Retinal pigment epithelial cell (primary cell): ENCODE measurements around the gene CTIF.

Source experiments
- DNase-seq: peaks from one replicate; pipeline ENCODE4 v3.0.0-alpha.2; 2010; ENCODE audit warnings: low read depth
- H3K4me3 ChIP-seq: 2 replicates; pipeline ENCODE4 v1.5.1; 2011; ENCODE audit warnings: mild to moderate bottlenecking, low read length, control low read depth, moderate library complexity
- TF ChIP-seq, protein P1 (sequence below): conservative IDR thresholded peaks from 2 replicates; pipeline ENCODE4 v1.5.1; 2011; ENCODE audit warnings: low read depth, low read length, control low read depth, inconsistent platforms

The CTIF gene

DNA sequence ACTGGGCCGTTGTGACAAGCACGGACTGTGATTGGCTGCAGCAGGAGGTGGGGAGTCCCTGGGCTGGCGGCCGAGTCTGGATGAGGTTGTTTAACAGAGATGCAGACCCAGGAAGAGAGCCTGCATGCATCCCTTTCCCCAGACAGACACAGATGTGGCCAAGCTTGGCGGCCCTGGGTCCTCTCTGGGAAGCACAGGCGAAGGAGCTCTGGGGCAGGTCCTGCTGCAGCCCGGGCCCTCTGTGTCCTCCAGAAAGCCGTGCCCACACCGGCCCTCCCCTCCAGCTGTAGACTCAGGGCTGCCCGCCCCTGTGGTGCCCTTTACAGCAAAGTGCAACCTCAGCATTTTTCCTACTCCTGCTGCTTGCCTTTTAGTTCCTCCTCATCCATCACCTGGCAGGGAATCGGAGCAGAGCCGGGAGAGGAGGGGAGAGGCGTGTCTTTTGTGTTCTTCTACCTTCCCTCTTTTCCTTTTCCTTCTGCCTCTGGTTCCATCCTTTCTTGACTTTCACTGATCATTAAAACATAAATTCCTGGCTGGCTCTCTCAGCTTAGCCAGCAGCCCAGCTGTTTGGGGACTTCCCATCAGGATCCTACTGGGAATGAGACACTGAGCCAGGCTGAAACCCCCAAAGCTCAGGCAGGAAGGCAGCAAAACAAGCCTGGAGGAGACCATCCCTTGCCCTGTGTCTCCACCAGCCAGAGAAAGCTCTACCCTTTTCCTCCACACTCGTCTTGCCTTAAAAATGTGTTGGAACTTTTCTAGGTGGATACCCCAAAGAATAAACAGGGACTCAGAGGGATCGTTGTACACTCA is 75.0 kb downstream of the CTIF start:
- TF ChIP-seq, protein P1, sequence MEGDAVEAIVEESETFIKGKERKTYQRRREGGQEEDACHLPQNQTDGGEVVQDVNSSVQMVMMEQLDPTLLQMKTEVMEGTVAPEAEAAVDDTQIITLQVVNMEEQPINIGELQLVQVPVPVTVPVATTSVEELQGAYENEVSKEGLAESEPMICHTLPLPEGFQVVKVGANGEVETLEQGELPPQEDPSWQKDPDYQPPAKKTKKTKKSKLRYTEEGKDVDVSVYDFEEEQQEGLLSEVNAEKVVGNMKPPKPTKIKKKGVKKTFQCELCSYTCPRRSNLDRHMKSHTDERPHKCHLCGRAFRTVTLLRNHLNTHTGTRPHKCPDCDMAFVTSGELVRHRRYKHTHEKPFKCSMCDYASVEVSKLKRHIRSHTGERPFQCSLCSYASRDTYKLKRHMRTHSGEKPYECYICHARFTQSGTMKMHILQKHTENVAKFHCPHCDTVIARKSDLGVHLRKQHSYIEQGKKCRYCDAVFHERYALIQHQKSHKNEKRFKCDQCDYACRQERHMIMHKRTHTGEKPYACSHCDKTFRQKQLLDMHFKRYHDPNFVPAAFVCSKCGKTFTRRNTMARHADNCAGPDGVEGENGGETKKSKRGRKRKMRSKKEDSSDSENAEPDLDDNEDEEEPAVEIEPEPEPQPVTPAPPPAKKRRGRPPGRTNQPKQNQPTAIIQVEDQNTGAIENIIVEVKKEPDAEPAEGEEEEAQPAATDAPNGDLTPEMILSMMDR = no peak
- no peak for DNase-seq
- H3K4me3 ChIP-seq = no peak overlapping the region

DNA sequence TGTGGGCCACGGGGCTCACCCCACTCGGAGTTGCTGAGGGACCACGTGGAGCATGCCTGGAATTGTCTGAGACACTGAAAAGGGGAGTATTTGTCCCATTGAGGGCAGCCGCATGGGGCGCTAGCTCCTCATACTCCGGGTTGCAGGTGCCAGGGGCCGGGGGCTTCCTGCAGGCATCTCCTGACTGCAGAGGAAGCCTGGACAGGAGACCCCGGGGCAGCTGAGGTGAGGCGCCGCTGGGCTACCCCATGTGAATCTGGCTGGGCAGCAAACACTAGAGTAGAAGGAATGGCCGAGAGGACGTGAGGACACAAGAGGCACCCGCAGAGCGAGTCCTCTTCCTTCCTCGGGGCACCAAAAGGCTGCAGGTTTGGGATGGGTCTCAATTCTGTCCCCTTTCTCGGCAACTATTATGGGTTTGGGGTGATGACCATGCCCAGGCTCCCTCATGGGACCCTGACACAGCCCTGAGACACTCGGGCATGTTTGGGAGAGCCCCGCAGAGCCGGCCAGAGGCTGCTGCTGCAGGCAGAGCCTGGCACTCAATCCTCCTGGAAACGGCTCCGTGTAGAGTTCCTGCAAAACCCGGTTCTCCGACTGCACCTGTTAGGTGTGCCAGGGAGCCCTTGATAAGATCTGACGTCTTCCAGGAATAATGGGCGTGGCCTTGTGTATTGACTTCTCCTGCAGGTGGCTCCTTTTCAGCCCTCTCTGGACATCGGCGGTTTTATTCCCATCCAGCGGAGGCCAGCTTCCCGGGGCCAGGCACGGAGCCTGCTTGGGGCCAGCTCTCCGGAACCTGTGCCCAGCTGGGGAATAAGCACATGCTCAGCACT is 77.0 kb downstream of the CTIF start:
- TF ChIP-seq, protein P1 = no peak
- no peak overlapping the region for H3K4me3 ChIP-seq
- DNase-seq = no peak

DNA sequence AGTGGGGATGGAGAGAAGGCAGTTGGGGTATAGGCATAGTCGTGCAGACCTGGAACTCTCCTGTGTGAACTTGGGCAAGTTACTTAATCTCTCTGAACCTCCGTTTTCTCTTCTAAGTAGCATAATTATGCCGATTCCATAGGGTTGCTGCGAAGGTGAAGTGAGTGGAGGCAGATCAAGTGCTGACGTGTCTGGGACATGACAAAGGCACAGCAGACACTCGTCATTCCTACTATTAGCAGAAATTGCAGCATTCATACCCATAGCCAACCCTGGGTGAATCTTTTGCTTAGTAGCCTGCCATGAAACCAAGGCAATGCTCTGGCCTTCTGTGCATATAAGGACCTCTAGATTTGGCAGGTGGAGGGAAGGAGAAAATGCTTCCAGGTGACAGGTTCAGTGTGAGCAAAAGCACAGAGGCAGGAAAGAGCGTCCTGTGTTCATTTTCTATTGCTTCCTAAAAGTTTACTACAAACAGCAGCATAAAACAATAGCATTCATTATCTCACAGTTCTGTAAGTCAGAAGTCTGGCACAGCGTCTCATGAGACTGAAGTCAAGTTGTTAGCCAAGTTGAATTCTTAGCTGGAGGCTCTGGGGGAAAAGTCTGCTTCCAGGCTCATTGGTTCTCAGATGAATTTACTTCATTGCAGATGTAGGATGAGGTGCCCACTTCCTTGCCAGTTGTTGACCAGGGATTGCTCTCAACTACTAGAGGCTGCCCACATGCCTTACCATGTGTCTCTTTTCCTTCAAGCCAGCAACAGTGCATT is 77.8 kb downstream of the CTIF start:
- DNase-seq = no peak
- no peak overlapping the region for H3K4me3 ChIP-seq
- TF ChIP-seq, protein P1 = no peak

DNA sequence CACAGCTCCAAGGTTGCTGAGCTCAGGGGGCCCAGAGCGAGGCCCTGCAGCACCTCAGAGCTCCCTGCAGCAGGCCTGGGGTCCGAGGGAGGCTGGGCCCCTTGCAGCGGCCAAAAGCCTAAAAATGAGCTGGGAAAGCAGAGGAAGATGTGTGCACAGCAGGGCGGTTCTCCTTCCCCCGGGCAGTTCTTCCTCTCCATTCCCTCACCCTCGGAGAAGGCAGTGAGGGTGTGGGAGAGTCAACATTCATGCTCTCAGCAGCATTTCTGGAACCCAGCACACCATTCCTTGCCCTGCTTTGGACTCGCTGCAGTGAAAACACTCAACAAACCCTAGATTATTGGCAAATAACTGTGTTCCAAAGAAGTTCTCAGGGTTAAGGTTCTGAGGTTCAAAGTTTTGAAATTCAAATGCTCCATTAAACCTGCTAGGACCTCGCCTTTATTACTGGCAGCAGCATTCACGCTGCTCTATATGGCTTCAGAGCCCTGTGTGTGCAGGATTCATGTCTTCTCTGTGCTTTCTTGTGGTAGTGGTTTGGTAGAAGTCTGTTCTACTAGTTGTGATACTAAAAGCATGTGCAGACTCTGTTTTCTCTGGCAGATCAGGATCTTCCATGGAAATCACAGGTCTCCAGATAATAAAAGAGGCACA is 79.1 kb downstream of the CTIF start:
- no peak for DNase-seq
- TF ChIP-seq, protein P1 = no peak
- no peak overlapping the region for H3K4me3 ChIP-seq

DNA sequence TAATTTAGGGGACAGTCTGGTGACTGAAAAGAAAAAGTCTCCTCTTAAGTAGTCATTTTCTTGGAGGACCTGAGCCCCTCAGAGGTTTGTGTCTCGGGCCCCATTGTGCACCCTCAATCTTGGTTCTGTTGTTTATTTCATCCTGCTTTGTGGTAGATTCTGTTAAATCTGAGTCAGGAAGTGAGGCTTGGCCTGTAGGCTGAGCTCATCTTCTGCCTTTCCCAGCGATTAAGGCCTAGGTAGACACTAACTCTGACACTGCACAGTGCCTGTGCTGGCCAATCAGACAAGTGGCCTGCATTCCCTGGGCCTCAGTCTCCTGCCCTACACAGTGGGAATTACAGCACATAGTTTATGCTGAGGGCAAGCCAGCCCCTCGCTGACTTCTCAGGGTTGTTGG is 80.2 kb downstream of the CTIF start:
- TF ChIP-seq, protein P1 = no peak
- DNase-seq = no peak
- no peak overlapping the region for H3K4me3 ChIP-seq

DNA sequence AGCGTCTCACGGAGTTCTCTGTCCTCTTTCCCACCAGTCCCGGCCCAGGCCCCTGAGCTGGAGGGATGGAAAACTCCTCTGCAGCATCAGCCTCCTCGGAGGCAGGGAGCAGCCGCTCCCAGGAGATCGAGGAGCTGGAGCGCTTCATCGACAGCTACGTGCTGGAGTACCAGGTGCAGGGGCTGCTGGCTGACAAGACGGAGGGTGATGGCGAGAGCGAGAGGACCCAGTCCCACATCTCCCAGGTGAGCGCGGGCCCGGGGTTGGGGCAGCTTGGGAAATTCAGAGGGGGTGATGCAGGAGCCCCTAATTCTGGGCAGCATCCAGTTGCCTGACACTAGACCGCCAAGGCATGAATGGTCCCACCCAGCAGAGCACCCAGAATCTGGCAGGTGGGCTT is 80.7 kb downstream of the CTIF start:
- TF ChIP-seq, protein P1 = no peak
- H3K4me3 ChIP-seq = no peak overlapping the region
- DNase-seq = no peak
